Activated naive CD8-positive, alpha-beta T cell treated with anti-CD3 and anti-CD28 coated beads, Interleukin-2, amount 50 U/mL, for 16 hours (primary cell): Measurements from ENCODE around the gene CASR.
"Not testable (repeated sequence)": the region's sequence is repeated elsewhere in the genome, so short reads cannot be mapped to it uniquely, and the experiment has no call there.

Experiments
- DNase-seq: peaks from one replicate; pipeline ENCODE4 v3.0.0-alpha.2; 2020; ENCODE audit warnings: low read depth, low spot score

Gene CASR, protein sequence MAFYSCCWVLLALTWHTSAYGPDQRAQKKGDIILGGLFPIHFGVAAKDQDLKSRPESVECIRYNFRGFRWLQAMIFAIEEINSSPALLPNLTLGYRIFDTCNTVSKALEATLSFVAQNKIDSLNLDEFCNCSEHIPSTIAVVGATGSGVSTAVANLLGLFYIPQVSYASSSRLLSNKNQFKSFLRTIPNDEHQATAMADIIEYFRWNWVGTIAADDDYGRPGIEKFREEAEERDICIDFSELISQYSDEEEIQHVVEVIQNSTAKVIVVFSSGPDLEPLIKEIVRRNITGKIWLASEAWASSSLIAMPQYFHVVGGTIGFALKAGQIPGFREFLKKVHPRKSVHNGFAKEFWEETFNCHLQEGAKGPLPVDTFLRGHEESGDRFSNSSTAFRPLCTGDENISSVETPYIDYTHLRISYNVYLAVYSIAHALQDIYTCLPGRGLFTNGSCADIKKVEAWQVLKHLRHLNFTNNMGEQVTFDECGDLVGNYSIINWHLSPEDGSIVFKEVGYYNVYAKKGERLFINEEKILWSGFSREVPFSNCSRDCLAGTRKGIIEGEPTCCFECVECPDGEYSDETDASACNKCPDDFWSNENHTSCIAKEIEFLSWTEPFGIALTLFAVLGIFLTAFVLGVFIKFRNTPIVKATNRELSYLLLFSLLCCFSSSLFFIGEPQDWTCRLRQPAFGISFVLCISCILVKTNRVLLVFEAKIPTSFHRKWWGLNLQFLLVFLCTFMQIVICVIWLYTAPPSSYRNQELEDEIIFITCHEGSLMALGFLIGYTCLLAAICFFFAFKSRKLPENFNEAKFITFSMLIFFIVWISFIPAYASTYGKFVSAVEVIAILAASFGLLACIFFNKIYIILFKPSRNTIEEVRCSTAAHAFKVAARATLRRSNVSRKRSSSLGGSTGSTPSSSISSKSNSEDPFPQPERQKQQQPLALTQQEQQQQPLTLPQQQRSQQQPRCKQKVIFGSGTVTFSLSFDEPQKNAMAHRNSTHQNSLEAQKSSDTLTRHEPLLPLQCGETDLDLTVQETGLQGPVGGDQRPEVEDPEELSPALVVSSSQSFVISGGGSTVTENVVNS

DNA sequence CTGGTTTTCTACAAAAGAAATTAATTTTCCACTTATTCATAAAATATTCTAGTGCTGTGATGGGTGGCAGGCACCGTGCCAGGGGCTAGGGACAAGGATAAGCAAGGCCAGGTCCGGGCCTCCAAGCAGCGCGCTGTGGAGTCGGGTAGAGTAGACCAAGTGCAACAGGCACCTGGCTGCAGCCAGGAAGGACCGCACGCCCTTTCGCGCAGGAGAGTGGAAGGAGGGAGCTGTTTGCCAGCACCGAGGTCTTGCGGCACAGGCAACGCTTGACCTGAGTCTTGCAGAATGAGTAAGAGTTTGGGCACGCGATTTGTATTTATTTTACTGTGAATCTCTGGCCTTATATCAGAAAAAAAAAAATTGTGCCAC is at the start of gene CASR:
CASR (plus strand) TSS at position 148 of the 372 bp plus-strand sequence. CDS start 70,522 bp downstream, outside the sequence.
- DNase-seq: no peak

DNA sequence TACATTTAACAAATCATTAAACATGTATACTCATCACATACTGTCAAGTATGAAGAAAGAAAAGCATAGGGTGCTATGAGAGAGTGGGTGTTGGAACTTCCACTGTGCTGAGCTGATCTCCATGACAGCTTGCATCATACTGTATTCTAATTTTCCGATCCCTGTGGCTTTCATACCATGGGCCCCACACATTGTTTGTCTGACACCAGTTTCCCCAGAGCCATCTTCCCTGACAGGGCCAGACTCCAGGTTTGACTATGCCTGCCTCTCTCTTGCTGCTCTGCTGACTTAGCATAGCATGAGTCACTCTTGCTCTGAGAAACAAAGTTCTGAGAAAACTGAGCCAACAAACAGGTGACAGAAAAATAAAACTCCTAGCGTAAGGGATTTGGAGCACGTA is 37.0 kb upstream of the CASR start:
- no peak for DNase-seq

DNA sequence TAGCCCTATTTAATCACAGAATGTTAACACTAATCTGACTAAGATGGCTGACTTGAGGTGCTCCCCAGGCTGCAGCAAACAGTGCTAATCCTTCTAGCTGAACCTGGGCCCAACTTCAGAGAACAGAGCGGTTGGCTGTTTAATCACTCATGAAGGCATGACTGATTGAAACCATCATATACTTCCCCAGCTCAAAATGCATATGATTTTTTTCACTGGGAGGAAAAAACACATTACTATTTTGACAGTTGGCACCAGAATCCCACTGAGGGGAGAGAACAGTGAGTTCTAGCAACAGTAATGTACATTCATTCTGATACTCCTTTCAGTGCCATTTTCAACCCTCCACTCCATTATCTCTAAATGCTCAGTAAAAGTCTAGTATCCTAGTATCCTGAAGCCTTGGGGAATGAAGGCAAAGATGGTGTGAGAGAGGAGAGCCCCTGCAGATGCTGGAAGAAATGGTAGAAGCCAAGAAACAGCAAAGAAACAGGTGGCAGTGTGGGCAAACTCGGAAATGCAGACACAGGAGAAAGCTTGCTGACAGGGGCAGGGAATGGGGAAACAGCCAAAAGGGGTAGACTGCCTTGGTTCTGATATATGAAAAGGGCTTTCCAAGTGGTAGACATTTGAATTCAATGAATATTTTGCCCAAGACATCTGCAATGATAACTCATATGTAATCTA is 34.4 kb upstream of the CASR start:
- DNase-seq: no peak

DNA sequence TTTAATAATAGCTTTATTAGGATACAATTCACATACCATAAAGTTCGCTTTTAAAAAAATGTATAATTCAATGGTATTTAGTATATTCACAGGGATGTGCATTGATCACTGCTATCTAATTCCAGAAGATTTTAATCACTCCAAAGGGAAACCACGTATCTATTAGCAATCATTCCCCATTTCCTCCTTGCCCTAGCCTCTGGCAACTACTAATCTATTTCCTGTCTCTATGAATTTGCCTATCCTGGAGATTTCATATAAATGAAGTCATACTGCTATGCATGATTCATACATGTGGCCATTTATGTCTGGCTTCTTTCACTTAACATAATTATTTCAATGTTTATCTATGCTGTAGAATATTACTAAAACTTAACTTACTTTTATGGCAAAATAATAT is 32.0 kb upstream of the CASR start:
- no peak for DNase-seq

DNA sequence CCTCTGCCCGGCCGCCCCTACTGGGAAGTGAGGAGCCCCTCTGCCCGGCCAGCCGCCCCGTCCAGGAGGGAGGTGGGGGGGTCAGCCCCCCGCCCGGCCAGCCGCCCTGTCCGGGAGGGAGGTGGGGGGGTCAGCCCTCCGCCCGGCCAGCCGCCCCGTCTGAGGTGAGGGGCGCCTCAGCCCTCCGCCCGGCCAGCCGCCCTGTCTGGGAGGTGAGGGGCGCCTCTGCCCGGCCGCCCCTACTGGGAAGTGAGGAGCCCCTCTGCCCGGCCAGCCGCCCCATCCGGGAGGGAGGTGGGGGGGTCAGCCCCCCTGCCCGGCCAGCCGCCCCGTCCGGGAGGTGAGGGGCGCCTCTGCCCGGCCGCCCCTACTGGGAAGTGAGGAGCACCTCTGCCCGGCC is 18.5 kb upstream of the CASR start:
- not testable (repeated sequence) for DNase-seq

DNA sequence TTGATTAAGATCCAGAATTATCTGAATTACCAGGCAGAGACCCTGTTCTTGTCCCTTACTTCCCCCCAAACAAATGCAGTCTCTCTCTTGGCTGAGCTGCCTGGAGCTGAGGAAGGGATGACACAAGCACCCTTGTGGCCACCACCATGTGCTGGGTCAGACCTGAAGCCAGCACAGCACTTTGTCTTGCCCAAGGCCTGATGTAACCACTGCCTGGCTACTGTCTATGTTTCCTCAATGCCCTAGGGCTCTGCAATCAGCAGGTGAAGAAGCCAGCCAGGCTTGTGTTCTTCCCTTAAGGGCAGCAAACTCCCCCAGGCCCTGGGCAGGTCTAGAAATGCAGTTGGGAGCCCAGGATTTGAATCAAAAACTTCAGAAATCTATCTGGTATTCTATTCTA is 15.8 kb upstream of the CASR start:
- DNase-seq: no peak

DNA sequence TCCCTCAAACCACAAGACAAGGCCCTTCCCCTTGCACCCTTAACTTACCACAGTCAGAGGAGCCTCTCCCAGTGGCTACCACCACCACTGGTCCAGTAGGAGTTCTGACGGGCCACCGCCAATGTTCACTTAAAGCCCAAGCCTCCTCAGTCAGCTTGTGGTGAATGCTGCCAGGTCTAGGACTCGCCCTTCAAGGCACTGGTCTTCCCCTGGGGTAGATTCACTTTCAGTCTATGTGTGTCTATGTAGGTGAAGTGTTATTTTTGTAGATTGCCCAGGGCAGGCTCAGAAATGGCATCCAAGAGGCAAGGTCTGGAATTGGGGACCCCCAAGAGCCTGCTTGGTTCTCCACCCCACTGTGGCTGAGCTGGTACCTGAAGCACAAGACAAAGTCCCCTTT is 15.4 kb upstream of the CASR start:
- DNase-seq: no peak

DNA sequence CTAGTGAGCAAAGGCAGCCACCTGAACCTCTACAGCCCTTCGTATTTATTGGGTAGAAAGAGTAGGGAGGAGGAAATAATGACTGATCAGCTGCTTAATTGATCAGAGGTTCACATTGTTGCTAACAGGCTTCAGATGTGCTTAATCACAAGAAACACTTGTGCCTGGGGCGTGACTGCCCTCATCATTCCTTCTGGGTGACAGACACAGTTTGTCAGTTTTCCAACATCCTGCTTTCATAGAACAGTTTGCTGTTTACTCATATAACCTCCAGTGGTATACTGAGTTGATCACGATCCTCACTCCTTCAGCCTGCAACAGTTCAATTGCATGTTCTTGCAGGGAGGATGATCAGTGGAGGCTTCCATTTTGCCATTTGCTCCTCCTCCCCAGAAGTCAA is 13.6 kb upstream of the CASR start:
- DNase-seq: no peak

DNA sequence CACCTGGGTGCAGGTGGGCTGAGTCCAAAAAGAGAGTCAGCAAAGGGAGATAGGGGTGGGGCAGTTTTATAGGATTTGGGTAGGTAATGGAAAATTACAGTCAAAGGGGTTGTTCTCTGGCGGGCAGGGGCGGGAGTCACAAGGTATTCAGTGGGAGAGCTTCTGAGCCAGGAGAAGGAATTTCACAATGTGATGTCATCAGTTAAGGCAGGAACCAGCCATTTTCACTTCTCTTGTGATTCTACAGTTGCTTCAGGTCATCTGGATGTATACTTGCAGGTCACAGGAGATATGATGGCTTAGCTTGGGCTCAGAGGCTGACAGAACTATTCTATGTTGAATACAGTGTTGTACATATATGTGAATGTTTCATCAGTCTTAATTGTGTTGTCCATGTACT is 12.1 kb upstream of the CASR start:
- DNase-seq: not testable (repeated sequence)

DNA sequence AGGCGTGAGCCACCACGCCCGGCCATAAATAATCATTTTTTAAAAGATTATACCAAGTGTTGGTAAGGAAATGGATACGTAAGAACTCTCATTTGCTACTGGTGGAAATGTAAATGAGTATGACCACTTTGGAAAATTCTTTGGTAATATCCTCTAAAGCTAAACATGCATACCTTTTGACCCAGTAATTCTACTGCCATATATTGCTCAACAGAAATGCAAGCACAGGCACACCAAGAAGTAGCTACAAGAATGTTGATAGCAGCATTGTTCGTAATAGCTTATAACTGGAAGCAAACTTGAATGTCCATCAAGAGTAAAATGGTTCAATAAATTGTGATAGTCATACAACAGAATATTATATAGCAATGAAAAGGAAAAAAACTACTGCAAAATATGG is 4.8 kb upstream of the CASR start:
- no peak for DNase-seq

DNA sequence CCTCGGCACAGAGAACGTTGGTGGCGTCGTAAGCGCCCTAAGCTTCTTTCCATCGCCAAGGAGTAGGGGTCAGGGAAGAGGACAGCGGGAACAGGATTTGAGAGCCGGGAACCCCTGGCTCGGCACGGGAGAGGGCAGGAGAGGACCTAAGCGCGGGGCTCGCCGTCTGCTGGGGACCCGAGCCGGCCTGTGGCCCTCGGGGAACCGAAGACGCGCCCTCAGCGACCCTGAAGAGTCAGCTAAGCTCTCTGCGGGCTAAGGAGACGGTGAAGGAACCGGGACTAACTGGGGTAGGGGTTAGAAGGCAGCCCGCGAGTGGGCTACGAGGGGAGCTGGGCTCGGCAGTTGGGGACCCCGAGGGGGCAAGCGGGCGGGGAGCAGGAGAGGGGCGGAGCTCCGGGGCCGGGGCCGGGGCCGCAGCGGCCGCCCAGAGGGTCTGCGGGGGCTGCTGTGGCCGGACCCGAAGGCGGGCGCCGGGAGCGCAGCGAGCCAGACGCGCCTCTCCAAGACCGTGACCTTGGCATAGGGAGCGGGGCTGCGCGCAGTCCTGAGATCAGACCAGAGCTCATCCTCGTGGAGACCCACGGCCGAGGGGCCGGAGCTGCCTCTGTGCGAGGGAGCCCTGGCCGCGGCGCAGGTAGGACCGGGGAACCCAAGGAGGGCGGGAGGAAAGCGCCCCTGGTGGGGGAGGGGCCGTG is 574 bp downstream of the CASR start:
- DNase-seq: no peak

DNA sequence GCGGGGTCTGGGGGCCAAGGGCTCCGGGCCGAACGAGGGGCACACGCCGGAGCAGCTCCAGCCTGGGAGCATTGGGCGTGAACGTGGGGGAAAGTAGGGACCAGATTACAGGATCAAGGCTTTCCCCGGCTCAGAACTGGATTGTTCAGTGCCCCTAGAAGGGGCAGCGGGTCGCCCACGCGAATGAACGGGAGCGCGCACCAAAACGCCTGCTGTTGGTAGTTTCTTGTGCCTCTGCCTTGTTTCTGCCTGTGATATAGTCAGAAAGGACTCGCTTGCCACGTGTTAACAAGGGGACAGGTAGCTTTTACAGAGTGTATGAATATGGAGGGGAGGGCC is 1.1 kb downstream of the CASR start:
- no peak for DNase-seq

DNA sequence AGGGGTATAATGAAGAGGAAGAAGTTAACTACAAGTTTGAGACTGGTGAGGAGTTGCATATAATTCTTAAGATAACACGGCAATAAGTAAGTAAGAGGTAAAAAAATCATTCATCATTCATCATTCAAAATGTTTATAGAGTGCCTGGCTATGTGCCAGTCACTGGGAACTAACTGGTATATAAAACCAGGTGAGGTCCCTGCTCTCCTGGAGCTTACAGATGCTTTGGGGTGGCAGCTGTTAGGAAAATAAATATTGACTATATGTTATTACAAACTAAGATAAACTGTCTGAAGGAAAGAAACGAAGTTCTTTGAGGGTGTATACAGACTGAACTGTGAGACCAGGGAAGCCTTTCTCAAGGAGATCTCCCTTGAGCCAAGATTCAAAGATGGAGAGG is 2.9 kb downstream of the CASR start:
- DNase-seq: no peak

DNA sequence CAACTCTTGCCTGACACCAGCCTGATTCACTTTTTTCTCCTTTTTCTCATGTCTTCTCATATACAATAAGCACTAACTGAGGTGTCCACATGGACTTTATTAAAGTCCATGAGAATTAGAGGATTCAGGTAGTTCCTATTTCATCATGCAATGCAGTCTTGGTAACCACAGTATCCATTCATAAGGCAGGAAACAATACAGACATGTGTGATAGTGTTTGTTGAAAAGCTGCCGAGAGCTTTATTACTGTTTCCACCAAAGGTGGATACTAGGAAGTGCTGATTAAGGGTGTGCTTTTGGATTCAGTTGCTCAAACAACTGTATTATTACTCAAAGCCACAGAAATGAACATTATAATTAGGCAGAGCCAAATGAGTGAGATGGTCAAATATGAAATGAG is 5.3 kb downstream of the CASR start:
- DNase-seq: no peak

DNA sequence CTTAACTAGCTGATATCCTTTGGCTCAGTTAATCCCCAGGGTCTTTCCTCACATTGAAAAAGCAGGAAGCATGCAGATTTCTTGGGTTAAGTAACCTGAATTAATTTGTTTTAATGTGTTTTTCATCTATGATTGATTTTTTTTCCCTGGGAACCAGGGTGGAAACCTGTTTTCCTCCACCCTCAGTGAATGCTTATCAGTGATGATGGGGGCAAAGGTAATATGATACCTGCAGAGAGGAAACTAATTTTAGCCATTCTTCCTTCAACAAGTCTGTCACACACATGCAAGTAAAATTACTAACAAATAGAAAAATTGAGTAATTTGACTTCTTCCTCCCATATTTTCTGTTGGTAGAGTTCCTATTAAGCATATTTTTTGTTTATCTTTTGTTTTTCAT is 5.9 kb downstream of the CASR start:
- DNase-seq: no peak

DNA sequence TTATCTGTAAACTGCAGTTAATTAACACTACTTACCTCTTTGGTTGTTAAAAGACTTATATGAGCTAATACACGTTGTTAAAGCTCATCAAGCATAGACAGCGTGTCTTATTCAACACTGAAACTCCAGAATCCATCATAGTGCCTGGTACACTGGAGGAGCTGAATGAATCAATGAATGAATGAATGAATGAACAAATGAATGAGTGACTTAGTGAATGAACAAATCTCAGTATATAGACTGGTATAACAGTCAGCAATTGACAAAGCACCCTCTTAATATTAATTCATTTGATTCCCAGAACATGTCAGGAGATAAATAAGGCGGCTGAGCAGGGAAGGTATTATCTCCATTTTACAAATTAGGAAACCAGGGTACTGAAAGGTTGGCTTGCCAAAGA is 7.1 kb downstream of the CASR start:
- DNase-seq: no peak

DNA sequence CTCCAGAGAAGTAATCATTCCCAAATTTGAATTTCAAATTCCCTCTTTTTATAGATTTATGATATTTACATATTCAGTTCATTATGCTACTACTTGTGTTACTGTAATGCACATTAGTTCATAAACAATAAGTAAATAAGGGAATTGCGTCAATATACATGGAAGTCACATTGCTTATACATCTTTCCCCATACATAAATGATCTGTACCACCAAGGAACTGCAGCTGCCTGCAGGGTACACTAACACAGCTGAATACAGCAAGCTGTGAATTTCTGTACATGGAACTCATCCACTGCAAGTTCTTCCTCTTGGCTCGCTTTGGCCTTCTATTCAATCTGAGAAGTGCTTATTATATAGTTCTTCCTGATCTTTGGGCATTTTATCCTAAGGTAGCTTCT is 15.5 kb downstream of the CASR start:
- DNase-seq: no peak

DNA sequence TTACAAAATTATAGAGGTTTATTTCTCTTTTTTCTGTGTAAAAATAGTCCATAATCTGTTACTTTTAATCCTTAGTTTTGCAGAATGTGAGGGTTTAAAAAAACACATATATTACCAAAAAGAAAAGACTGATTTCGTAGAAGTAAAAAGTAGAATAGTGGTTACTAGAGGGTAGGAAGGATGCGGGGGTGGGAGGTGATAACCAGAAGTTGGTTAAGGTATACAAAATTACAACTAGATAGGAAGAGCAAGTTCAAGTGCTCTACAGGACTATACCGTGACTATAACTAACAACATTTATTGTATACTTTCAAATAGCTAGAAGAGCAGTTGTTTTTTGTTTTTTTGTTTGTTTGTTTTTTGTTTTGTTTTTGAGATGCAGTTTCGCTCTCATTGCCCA is 16.1 kb downstream of the CASR start:
- DNase-seq: no peak

DNA sequence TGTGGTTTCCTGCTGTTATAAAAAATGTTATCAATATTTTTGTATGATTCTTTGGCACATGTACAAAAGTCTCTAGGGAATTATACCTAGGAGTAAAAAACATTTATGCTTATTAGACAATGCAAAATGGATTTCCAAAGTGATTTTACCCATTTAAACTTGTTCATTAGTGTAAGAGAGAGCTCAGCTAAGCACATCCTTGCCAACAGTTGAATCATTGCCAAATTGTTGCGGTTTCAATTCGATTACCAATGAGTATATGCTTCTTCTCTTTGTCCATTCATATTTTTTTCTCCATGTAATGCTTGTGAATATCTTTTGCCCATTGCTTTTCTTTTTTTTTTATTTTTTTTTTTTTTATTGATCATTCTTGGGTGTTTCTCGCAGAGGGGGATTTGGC is 17.2 kb downstream of the CASR start:
- no peak for DNase-seq

DNA sequence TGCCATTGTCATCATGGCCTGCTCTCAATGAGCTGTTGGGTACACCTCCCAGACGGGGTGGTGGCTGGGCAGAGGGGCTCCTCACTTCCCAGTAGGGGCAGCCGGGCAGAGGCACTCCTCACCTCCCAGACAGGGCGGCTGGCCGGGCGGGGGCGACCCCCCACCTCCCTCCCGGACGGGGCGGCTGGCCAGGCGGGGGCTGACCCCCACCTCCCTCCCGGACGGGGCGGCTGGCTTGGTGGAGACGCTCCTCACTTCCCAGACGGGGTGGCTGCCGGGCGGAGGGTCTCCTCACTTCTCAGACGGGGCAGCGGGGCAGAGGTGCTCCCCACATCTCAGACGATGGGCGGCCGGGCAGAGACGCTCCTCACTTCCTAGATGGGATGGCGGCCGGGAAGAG is 18.0 kb downstream of the CASR start:
- not testable (repeated sequence) for DNase-seq

DNA sequence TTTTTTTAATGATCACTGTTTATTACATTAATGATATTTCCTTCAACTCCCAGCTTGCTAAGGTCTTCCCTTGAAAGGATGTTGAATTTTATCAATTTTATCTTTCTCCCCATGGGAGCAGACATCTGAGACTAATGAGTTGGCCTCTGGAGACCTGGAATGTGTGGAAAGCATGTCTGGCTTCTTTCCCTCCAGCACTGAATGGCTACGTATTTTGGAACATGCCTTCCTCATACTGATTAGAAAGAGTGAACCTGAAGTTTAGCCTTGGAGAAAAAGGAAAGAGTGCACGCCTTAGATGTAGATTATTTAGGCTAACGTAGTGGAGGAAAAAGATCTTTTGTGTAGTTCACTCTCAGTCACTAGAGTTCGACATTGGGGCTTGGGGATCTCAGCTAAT is 25.1 kb downstream of the CASR start:
- DNase-seq: no peak

DNA sequence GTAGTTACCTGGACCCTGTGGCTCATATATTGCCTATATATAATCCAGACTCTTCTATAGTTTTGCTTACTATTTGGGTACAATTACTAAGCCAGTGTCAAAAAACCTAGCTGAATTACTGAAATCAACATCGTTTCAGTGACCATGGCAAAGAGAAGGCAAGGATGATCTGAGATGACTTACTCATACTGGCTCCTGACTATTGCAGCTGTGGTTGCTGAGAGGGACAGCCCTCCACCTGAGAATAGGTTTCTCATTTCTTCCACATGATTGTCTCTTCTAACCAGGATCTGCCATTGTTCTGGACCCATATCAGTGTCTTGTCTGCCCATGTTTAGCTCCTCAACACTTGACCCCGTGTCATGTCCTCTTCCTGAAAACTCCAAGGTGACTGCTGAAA is 30.2 kb downstream of the CASR start:
- DNase-seq: no peak
